AG04450 (cell line): ENCODE results near the gene CCDC200. TPM values are rescaled to one million over a fixed set of nuclear protein-coding genes. Genes with fewer than 3 reads are reported as not detected.
"Not testable (repeated sequence)": the region's sequence is repeated elsewhere in the genome, so short reads cannot be mapped to it uniquely, and the experiment has no call there.

Experiments
- CTCF ChIA-PET: fragments of 300-600, 350-600 bp; formaldehyde crosslinking; extraction: SDS; loops from one replicate; lab custom pipeline; 2022; ENCODE audit warnings: antibody characterized with exemption, inconsistent platforms; lab: Charles Lee
- POLR2A ChIA-PET: fragments of 350-600 bp; formaldehyde crosslinking; extraction: SDS; loops from one replicate; lab custom pipeline; 2021; ENCODE audit warnings: antibody characterized with exemption, inconsistent platforms; lab: Yijun Ruan, JAX
- DNase-seq: peaks from one replicate; pipeline ENCODE4 v3.0.0-alpha.2; 2011; ENCODE audit warnings: low read depth, low spot score
- H3K27ac ChIP-seq: one replicate; pipeline ENCODE4 v1.5.1; 2012; ENCODE audit warnings: low read depth, low read length, control low read depth
- H3K27me3 ChIP-seq: one replicate; pipeline ENCODE4 v1.6.0; 2012; ENCODE audit warnings: low read length; ENCODE audit not compliant: control insufficient read depth, insufficient read depth
- H3K4me3 ChIP-seq: 2 replicates; pipeline ENCODE4 v1.5.1; 2011; ENCODE audit warnings: mild to moderate bottlenecking, low read depth, low read length, control low read depth
- H3K9me3 ChIP-seq: 2 replicates; pipeline ENCODE4 v1.5.1; 2012; ENCODE audit warnings: low read length; ENCODE audit not compliant: control insufficient read depth, insufficient read depth
- CTCF ChIP-seq: IDR thresholded peaks from 2 replicates; pipeline ENCODE4 v1.5.1; 2011; ENCODE audit warnings: low read depth, low read length, control low read depth, inconsistent platforms
- polyA plus RNA-seq: library from polyadenylated mRNA; depleted of rRNA; stranded (reverse); fragments of >200 nt; gene quantifications from 2 replicates; pipeline ENCODE4 v1.2.3, GENCODE V29; 2011

The CCDC200 gene
- polyA plus RNA-seq, 1 experiment: not detected

- POLR2A ChIA-PET, DNase-seq, H3K27me3 ChIP-seq, H3K9me3 ChIP-seq, CTCF ChIA-PET: not testable (repeated sequence)
- Histone ChIP-seq H3K27ac (peak overlapping the region; percentile 54), H3K4me3 (peak overlapping the region; percentile 35)
Measured at GRCh38 chr17:43231205-43232020, 3.0 kb upstream of the CCDC200 start.

GRCh38 chr17:43226393-43226792 lies 2.0 kb downstream of the CCDC200 start:
- DNase-seq: no peak
- ChIA-PET CTCF (interaction anchor here (0.8 kb wide), 1 partner anchor 83 kb away, joined by 6 read pairs; no protein-coding TSS in a partner anchor), POLR2A (no interaction called here)
- no peak for TF ChIP-seq CTCF
- H3K27me3 ChIP-seq: no peaks in the 10 kb centered on the region
- no peak overlapping the region for H3K27ac ChIP-seq
- H3K9me3 ChIP-seq: no peaks in the 10 kb centered on the region
- no peak overlapping the region for H3K4me3 ChIP-seq

- Histone ChIP-seq H3K27me3 (no peaks in the 10 kb centered on the region), H3K27ac (no peak overlapping the region), H3K9me3 (no peaks in the 10 kb centered on the region), H3K4me3 (no peak overlapping the region)
- CTCF ChIA-PET: interaction anchor here (0.6 kb wide), 1 partner anchor 84 kb away, joined by 5 read pairs; no protein-coding TSS in a partner anchor
- POLR2A ChIA-PET: interaction anchor here (0.6 kb wide), 1 partner anchor 20 kb away, joined by 4 read pairs; no protein-coding TSS in a partner anchor
- no peak for TF ChIP-seq CTCF
- DNase-seq: no peak
Measured at GRCh38 chr17:43224146-43224705, 4.2 kb downstream of the CCDC200 start.

GRCh38 chr17:43220511-43221125 lies 7.8 kb downstream of the CCDC200 start:
- ChIA-PET CTCF (no interaction called here), POLR2A (interaction anchor here (1.5 kb wide), 1 partner anchor 95 kb away, joined by 10 read pairs; no protein-coding TSS in a partner anchor)
- Histone ChIP-seq H3K27ac (no peak overlapping the region), H3K4me3 (no peak overlapping the region), H3K27me3 (no peaks in the 10 kb centered on the region), H3K9me3 (no peaks in the 10 kb centered on the region)
- no peak for TF ChIP-seq CTCF
- no peak for DNase-seq

GRCh38 chr17:43219746-43220380 lies 8.6 kb downstream of the CCDC200 start:
- ChIA-PET POLR2A (interaction anchor here (0.7 to 1.5 kb wide), 2 partner anchors 20 to 96 kb away, joined by 3 to 10 read pairs; no protein-coding TSS in a partner anchor), CTCF (interaction anchor here (1.1 kb wide), 1 partner anchor 177 kb away, joined by 3 read pairs; no protein-coding TSS in a partner anchor)
- H3K9me3 ChIP-seq: no peaks in the 10 kb centered on the region
- no peak overlapping the region for H3K4me3 ChIP-seq
- H3K27me3 ChIP-seq: no peaks in the 10 kb centered on the region
- DNase-seq: no peak
- TF ChIP-seq CTCF: no peak
- no peak overlapping the region for H3K27ac ChIP-seq
